ENCODE results near the gene SLC12A8.

DNA sequence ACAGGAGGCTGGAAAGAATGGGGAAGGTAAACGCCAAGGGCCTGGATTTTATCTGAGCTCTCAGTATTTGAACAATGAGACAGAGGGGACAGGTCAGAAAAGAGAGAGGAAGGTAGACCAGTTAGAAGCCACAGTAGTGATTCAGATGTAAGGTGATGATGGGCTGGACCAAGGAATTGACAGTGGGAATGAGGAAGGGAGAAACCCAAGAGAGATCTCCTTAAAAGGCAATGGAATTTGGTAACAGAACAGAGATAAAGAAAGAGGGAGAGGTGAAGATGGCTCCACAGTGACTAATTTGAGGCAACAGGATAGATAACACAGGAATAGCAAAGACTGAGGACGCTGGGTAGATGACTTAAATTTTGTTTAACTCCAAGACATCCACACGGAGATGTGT lies 145.3 kb downstream of the SLC12A8 start:
- TF ChIP-seq, protein P1, sequence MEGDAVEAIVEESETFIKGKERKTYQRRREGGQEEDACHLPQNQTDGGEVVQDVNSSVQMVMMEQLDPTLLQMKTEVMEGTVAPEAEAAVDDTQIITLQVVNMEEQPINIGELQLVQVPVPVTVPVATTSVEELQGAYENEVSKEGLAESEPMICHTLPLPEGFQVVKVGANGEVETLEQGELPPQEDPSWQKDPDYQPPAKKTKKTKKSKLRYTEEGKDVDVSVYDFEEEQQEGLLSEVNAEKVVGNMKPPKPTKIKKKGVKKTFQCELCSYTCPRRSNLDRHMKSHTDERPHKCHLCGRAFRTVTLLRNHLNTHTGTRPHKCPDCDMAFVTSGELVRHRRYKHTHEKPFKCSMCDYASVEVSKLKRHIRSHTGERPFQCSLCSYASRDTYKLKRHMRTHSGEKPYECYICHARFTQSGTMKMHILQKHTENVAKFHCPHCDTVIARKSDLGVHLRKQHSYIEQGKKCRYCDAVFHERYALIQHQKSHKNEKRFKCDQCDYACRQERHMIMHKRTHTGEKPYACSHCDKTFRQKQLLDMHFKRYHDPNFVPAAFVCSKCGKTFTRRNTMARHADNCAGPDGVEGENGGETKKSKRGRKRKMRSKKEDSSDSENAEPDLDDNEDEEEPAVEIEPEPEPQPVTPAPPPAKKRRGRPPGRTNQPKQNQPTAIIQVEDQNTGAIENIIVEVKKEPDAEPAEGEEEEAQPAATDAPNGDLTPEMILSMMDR (conservative IDR thresholded peaks at IDR 0.05) = no peak
- no peak for TF ChIP-seq ZFX (IDR thresholded peaks at IDR 0.05)

Measured in C4-2B (cell line).